ENCODE data around the gene MBD3L4. TPM values are rescaled to one million over a fixed set of nuclear protein-coding genes. Genes with fewer than 3 reads are reported as not detected.

MBD3L4 gene
- total and polyA plus RNA-seq, 10 of the 15 experiments (the other 5 are each of a cell fraction or from before 2014, with no cell fraction given) = not detected

DNA sequence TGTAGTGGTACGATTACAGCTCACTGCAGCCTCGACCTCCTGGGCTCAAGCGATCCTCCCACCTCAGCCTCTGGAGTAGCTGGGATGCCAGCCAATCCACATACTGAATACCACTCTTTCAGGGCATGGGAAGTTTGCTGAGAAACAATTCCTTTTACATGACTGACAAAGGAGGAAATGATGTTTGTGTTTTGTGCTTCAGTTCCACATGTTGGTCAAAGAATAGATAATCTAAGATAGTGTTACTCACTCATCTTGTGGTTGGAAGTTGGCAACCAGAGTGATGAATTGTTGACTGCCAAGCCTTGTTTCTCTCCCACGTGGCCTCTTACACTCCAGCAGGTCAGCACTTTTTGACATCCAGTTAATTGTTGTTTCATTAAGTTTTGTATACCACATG, 26.3 kb downstream of the MBD3L4 start (continued):
- TF ChIP-seq, protein P1, sequence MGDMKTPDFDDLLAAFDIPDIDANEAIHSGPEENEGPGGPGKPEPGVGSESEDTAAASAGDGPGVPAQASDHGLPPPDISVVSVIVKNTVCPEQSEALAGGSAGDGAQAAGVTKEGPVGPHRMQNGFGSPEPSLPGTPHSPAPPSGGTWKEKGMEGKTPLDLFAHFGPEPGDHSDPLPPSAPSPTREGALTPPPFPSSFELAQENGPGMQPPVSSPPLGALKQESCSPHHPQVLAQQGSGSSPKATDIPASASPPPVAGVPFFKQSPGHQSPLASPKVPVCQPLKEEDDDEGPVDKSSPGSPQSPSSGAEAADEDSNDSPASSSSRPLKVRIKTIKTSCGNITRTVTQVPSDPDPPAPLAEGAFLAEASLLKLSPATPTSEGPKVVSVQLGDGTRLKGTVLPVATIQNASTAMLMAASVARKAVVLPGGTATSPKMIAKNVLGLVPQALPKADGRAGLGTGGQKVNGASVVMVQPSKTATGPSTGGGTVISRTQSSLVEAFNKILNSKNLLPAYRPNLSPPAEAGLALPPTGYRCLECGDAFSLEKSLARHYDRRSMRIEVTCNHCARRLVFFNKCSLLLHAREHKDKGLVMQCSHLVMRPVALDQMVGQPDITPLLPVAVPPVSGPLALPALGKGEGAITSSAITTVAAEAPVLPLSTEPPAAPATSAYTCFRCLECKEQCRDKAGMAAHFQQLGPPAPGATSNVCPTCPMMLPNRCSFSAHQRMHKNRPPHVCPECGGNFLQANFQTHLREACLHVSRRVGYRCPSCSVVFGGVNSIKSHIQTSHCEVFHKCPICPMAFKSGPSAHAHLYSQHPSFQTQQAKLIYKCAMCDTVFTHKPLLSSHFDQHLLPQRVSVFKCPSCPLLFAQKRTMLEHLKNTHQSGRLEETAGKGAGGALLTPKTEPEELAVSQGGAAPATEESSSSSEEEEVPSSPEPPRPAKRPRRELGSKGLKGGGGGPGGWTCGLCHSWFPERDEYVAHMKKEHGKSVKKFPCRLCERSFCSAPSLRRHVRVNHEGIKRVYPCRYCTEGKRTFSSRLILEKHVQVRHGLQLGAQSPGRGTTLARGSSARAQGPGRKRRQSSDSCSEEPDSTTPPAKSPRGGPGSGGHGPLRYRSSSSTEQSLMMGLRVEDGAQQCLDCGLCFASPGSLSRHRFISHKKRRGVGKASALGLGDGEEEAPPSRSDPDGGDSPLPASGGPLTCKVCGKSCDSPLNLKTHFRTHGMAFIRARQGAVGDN (IDR thresholded peaks at IDR 0.05) = peak; percentile 81
- TF ChIP-seq NFYA (IDR thresholded peaks at IDR 0.05; ENCODE audit: borderline replicate concordance, low read depth, low read length) (no peak), BCL11A (IDR thresholded peaks at IDR 0.05; ENCODE audit: low read depth, low read length) (peak; percentile 21; the same call in 1 of the 2 replicates), DPF2 (IDR thresholded peaks at IDR 0.05) (peak; percentile 79), IRF4 (IDR thresholded peaks at IDR 0.05; ENCODE audit: low read depth, low read length) (peak; percentile 51; the same call in 1 of the 2 replicates), YY1 (IDR thresholded peaks at IDR 0.05; ENCODE audit: low read depth, low read length) (no peak), KDM1A (IDR thresholded peaks at IDR 0.05; ENCODE audit: borderline replicate concordance) (no peak), STAT3 (IDR thresholded peaks at IDR 0.05; ENCODE audit: low read depth, low read length) (no peak), TCF12 (IDR thresholded peaks at IDR 0.05; ENCODE audit: low read depth, low read length) (no peak), JUNB (IDR thresholded peaks at IDR 0.05) (no peak), STAT1 (conservative IDR thresholded peaks at IDR 0.05) (no peak), ATF7 (IDR thresholded peaks at IDR 0.05; ENCODE audit: low read depth) (peak; percentile 77), ZZZ3 (IDR thresholded peaks at IDR 0.05; ENCODE audit: control insufficient read depth, insufficient read length, low read depth) (no peak), CHD2 (IDR thresholded peaks at IDR 0.05; ENCODE audit: borderline replicate concordance, low read depth, low read length) (no peak)
- TF ChIP-seq, protein P2, sequence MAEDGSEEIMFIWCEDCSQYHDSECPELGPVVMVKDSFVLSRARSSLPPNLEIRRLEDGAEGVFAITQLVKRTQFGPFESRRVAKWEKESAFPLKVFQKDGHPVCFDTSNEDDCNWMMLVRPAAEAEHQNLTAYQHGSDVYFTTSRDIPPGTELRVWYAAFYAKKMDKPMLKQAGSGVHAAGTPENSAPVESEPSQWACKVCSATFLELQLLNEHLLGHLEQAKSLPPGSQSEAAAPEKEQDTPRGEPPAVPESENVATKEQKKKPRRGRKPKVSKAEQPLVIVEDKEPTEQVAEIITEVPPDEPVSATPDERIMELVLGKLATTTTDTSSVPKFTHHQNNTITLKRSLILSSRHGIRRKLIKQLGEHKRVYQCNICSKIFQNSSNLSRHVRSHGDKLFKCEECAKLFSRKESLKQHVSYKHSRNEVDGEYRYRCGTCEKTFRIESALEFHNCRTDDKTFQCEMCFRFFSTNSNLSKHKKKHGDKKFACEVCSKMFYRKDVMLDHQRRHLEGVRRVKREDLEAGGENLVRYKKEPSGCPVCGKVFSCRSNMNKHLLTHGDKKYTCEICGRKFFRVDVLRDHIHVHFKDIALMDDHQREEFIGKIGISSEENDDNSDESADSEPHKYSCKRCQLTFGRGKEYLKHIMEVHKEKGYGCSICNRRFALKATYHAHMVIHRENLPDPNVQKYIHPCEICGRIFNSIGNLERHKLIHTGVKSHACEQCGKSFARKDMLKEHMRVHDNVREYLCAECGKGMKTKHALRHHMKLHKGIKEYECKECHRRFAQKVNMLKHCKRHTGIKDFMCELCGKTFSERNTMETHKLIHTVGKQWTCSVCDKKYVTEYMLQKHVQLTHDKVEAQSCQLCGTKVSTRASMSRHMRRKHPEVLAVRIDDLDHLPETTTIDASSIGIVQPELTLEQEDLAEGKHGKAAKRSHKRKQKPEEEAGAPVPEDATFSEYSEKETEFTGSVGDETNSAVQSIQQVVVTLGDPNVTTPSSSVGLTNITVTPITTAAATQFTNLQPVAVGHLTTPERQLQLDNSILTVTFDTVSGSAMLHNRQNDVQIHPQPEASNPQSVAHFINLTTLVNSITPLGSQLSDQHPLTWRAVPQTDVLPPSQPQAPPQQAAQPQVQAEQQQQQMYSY (CRISPR knock-in tag; IDR thresholded peaks at IDR 0.05) = no peak
- TF ChIP-seq, protein P3, sequence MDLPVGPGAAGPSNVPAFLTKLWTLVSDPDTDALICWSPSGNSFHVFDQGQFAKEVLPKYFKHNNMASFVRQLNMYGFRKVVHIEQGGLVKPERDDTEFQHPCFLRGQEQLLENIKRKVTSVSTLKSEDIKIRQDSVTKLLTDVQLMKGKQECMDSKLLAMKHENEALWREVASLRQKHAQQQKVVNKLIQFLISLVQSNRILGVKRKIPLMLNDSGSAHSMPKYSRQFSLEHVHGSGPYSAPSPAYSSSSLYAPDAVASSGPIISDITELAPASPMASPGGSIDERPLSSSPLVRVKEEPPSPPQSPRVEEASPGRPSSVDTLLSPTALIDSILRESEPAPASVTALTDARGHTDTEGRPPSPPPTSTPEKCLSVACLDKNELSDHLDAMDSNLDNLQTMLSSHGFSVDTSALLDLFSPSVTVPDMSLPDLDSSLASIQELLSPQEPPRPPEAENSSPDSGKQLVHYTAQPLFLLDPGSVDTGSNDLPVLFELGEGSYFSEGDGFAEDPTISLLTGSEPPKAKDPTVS (IDR thresholded peaks at IDR 0.05; ENCODE audit: low read depth, low read length) = no peak
- TF ChIP-seq, protein P4, sequence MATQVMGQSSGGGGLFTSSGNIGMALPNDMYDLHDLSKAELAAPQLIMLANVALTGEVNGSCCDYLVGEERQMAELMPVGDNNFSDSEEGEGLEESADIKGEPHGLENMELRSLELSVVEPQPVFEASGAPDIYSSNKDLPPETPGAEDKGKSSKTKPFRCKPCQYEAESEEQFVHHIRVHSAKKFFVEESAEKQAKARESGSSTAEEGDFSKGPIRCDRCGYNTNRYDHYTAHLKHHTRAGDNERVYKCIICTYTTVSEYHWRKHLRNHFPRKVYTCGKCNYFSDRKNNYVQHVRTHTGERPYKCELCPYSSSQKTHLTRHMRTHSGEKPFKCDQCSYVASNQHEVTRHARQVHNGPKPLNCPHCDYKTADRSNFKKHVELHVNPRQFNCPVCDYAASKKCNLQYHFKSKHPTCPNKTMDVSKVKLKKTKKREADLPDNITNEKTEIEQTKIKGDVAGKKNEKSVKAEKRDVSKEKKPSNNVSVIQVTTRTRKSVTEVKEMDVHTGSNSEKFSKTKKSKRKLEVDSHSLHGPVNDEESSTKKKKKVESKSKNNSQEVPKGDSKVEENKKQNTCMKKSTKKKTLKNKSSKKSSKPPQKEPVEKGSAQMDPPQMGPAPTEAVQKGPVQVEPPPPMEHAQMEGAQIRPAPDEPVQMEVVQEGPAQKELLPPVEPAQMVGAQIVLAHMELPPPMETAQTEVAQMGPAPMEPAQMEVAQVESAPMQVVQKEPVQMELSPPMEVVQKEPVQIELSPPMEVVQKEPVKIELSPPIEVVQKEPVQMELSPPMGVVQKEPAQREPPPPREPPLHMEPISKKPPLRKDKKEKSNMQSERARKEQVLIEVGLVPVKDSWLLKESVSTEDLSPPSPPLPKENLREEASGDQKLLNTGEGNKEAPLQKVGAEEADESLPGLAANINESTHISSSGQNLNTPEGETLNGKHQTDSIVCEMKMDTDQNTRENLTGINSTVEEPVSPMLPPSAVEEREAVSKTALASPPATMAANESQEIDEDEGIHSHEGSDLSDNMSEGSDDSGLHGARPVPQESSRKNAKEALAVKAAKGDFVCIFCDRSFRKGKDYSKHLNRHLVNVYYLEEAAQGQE (IDR thresholded peaks at IDR 0.05; ENCODE audit: low read depth, low read length) = peak; percentile 57; the same call in 1 of the 2 replicates

All from GM12878 (cell line).